ENCODE data around the gene SIGLEC7.

DNA sequence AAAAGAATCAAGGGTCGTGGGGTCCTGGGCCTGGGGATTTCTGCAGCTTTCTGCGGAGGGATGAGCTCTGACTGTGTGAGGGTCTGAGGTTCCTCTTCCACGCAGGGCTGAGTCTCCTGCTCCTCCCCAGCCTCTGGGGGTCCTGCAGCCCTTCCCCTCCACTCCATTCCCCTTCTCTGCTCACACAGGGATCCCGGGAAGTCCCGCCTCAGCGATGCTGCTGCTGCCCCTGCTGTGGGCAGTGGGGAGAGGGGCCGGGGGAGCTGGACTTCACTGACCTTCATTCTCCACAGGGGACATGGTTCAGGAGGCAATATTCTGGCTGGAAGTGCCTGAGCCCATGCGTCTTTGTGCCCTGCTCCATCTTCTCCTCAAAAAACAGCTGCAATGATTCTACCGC, 56.5 kb downstream of the SIGLEC7 start:
- TF ChIP-seq, protein P1, sequence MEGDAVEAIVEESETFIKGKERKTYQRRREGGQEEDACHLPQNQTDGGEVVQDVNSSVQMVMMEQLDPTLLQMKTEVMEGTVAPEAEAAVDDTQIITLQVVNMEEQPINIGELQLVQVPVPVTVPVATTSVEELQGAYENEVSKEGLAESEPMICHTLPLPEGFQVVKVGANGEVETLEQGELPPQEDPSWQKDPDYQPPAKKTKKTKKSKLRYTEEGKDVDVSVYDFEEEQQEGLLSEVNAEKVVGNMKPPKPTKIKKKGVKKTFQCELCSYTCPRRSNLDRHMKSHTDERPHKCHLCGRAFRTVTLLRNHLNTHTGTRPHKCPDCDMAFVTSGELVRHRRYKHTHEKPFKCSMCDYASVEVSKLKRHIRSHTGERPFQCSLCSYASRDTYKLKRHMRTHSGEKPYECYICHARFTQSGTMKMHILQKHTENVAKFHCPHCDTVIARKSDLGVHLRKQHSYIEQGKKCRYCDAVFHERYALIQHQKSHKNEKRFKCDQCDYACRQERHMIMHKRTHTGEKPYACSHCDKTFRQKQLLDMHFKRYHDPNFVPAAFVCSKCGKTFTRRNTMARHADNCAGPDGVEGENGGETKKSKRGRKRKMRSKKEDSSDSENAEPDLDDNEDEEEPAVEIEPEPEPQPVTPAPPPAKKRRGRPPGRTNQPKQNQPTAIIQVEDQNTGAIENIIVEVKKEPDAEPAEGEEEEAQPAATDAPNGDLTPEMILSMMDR (IDR thresholded peaks at IDR 0.05 in 8 of 11, conservative IDR thresholded peaks at IDR 0.05 in 3 of 11) = no peak
- no peak for TF ChIP-seq POLR2AphosphoS5 (IDR thresholded peaks at IDR 0.05)
- no peak for TF ChIP-seq POLR2A (IDR thresholded peaks at IDR 0.05)

Measured in spleen (tissue), 7 donors.